ENCODE results near the gene DNAH11. TPM values are rescaled to one million over a fixed set of nuclear protein-coding genes. Genes with fewer than 3 reads are reported as not detected.

DNAH11 gene
- total RNA-seq, 4 donors from 2014 or later, result 0.10 to 0.62 (median 0.23) TPM

DNA sequence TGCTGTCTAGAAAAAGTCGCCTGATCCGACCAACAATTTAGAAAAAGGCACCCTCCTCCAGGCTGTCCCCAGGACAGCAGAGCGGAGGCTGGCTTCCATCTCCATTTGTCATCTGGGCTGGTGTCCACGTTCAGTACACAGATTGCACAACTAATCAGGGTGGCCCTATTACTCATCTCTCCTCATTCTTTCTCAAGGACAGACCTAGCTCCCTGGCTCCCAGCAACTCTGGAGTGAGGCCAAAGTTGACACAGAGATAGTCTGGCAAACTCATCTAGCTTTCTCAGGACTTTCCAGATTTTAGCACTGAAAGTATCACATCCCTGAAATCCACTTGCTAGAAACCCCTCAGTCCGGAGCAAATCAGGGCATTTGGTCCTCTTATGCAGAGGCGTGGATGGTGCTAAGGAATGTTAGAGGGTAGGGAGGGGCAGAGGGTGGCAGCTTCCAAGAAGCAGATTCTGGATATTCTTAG lies 75.1 kb downstream of the DNAH11 start:
- ATAC-seq (peak; percentile 86 to 95), DNase-seq (peak; percentile 32 to 53)
- Histone ChIP-seq H3K9me3 (no peaks in the 10 kb centered on the region), H3K4me1 (no peaks in the 10 kb centered on the region), H3K36me3 (no peaks in the 10 kb centered on the region), H3K27ac (no peak overlapping the region), H3K4me3 (no peak overlapping the region), H3K27me3 (no peaks in the 10 kb centered on the region)
- in situ Hi-C loops (cut with MboI; ENCODE audit: low sequenced_read_pairs in 4 of 4) (no loop called here), intact Hi-C loops (cut with DNase I; ENCODE audit: low total_unique reads) (no loop called here)
- no peak for TF ChIP-seq POLR2A (IDR thresholded peaks at IDR 0.05)
- TF ChIP-seq, protein P1, sequence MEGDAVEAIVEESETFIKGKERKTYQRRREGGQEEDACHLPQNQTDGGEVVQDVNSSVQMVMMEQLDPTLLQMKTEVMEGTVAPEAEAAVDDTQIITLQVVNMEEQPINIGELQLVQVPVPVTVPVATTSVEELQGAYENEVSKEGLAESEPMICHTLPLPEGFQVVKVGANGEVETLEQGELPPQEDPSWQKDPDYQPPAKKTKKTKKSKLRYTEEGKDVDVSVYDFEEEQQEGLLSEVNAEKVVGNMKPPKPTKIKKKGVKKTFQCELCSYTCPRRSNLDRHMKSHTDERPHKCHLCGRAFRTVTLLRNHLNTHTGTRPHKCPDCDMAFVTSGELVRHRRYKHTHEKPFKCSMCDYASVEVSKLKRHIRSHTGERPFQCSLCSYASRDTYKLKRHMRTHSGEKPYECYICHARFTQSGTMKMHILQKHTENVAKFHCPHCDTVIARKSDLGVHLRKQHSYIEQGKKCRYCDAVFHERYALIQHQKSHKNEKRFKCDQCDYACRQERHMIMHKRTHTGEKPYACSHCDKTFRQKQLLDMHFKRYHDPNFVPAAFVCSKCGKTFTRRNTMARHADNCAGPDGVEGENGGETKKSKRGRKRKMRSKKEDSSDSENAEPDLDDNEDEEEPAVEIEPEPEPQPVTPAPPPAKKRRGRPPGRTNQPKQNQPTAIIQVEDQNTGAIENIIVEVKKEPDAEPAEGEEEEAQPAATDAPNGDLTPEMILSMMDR (IDR thresholded peaks at IDR 0.05 in 4 of 5, conservative IDR thresholded peaks at IDR 0.05 in 1 of 5), result no peak

DNA sequence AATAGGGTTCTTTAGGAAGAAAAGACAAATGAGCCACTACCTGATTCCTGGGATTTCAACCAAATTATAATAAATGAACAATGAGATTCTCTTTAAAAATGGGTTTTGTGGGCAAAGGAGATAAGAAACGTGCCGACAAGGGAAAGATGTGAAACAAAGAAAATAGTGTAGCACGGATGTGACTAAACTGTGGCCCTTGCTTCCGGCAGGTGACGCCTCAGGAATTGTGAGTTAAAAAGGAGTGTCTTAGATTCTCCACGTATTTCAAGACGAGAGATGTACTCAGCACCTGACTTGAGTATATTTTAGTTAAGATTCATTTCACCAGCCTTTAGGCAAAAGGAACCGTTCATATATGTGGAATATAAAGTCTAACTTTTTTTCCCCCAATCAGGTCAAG lies 75.9 kb downstream of the DNAH11 start:
- TF ChIP-seq, protein P1 (IDR thresholded peaks at IDR 0.05 in 4 of 5, conservative IDR thresholded peaks at IDR 0.05 in 1 of 5), result no peak
- no peak for TF ChIP-seq POLR2A (IDR thresholded peaks at IDR 0.05)
- Histone ChIP-seq H3K4me3 (no peak overlapping the region), H3K27me3 (no peaks in the 10 kb centered on the region), H3K36me3 (no peaks in the 10 kb centered on the region), H3K27ac (no peak overlapping the region), H3K9me3 (no peaks in the 10 kb centered on the region), H3K4me1 (no peaks in the 10 kb centered on the region)
- DNase-seq (no peak), ATAC-seq (no peak)
- in situ Hi-C loops (cut with MboI; ENCODE audit: low sequenced_read_pairs in 4 of 4), result no loop called here
- intact Hi-C loops (cut with DNase I; ENCODE audit: low total_unique reads), result no loop called here

DNA sequence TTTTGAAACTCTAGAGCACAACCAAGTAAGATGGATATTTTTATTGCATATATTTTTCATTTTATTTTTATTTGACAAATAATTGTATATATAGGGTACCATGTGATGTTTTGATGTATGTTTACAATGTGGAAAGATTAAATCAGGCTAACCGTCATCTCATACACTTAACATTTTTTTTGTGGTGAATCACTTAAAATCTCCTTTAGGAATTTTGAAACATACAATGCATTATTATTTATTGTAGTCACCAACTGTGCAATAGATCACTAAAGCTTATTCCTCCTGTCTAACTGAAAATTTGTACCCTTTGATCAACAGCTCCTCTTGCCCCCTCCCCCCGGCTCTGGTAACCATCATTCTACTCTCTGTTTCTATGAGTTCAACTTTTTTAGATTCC lies 77.2 kb downstream of the DNAH11 start:
- H3K9me3 ChIP-seq, result no peaks in the 10 kb centered on the region
- ATAC-seq (no peak), DNase-seq (no peak)
- in situ Hi-C loops (cut with MboI; ENCODE audit: low sequenced_read_pairs in 4 of 4), result no loop called here
- no peaks in the 10 kb centered on the region for H3K27me3 ChIP-seq
- H3K36me3 ChIP-seq, result no peaks in the 10 kb centered on the region
- H3K27ac ChIP-seq, result no peak overlapping the region
- intact Hi-C loops (cut with DNase I; ENCODE audit: low total_unique reads), result no loop called here
- TF ChIP-seq, protein P1 (IDR thresholded peaks at IDR 0.05 in 4 of 5, conservative IDR thresholded peaks at IDR 0.05 in 1 of 5), result no peak
- TF ChIP-seq POLR2A (IDR thresholded peaks at IDR 0.05), result no peak
- H3K4me1 ChIP-seq, result no peaks in the 10 kb centered on the region
- H3K4me3 ChIP-seq, result no peak overlapping the region

DNA sequence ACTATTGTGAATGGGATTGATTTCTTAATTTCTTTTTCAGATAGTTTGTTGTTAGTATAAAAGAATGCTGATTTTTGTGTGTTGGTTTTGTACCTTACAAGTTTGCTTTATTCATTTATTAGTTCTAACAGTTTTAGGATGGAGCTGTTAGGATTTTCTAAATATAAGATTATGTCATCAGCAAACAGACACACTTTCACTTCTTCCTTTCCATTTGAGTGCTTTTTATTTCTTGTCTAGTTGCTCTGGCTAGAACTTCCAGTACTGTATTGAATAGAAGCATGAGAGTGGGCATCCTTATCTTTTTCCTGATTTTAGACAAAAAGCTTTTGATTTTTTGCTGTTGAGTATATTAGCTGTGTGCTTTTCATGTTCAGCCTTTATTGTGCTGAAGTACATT lies 81.5 kb downstream of the DNAH11 start:
- ATAC-seq, result no peak
- H3K27me3 ChIP-seq, result no peaks in the 10 kb centered on the region
- in situ Hi-C loops (cut with MboI; ENCODE audit: low sequenced_read_pairs in 4 of 4), result no loop called here
- intact Hi-C loops (cut with DNase I; ENCODE audit: low total_unique reads), result no loop called here
- DNase-seq, result no peak
- no peak overlapping the region for H3K4me3 ChIP-seq
- H3K9me3 ChIP-seq, result no peaks in the 10 kb centered on the region
- H3K27ac ChIP-seq, result no peak overlapping the region
- no peak for TF ChIP-seq POLR2A (IDR thresholded peaks at IDR 0.05)
- TF ChIP-seq, protein P1 (IDR thresholded peaks at IDR 0.05 in 4 of 5, conservative IDR thresholded peaks at IDR 0.05 in 1 of 5), result no peak
- no peaks in the 10 kb centered on the region for H3K4me1 ChIP-seq
- H3K36me3 ChIP-seq, result no peaks in the 10 kb centered on the region

DNA sequence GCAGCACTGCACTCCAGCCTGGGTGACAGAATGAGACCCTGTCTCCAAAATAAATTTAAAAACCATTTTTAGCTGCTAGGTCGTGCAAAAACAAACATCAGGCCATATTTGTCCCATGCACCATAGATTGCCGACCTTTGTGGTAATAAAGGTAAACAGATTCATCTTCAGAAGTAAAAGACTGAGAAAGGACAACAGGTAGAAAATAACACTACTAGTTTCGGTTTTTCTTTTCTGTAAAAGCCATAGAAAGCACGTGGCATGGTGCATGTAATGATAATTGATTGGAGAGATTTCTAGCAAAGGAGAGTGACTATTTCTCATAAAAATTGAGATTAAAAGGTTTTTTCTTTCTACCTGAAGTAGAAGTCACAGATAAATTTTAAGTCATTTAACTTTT lies 93.9 kb downstream of the DNAH11 start:
- DNase-seq, result no peak
- Histone ChIP-seq H3K27me3 (no peaks in the 10 kb centered on the region), H3K36me3 (no peaks in the 10 kb centered on the region), H3K9me3 (no peaks in the 10 kb centered on the region), H3K4me1 (no peaks in the 10 kb centered on the region), H3K4me3 (no peak overlapping the region), H3K27ac (no peak overlapping the region)
- in situ Hi-C loops (cut with MboI; ENCODE audit: low sequenced_read_pairs in 4 of 4), result no loop called here
- no peak for ATAC-seq
- intact Hi-C loops (cut with DNase I; ENCODE audit: low total_unique reads), result no loop called here
- TF ChIP-seq, protein P1 (IDR thresholded peaks at IDR 0.05 in 4 of 5, conservative IDR thresholded peaks at IDR 0.05 in 1 of 5), result no peak
- TF ChIP-seq POLR2A (IDR thresholded peaks at IDR 0.05), result no peak
